ENCODE results near the gene ARHGEF12.

DNA sequence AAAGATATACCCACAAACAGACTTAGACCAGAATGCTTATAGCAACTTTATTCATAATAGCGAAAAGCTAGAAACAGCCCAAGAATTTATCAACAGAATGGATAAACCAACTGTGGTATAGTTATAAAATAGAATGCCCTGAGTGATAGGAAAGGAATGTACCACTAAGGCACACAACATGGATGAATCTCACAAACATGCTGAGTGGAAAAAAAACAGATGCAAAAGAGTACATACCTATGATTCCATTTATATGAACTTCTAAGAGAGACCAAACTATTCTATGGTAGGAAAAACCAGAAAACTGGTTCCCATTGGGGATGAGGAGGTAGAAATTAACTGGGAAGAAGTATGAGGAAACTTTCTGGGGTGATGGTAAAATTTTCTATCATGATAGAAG, 134.9 kb downstream of the ARHGEF12 start:
- TF ChIP-seq SUZ12 (IDR thresholded peaks at IDR 0.05) (no peak), ELF4 (IDR thresholded peaks at IDR 0.05) (no peak), FOXA1 (IDR thresholded peaks at IDR 0.05) (no peak), BHLHE40 (IDR thresholded peaks at IDR 0.05; ENCODE audit: borderline replicate concordance) (no peak), TARDBP (IDR thresholded peaks at IDR 0.05) (no peak), CTBP1 (IDR thresholded peaks at IDR 0.05; ENCODE audit: borderline replicate concordance) (no peak), SP1 (IDR thresholded peaks at IDR 0.05) (no peak), ZNF384 (IDR thresholded peaks at IDR 0.05) (no peak), FOXK2 (IDR thresholded peaks at IDR 0.05) (no peak), LEF1 (IDR thresholded peaks at IDR 0.05; ENCODE audit: borderline replicate concordance) (no peak), FOXM1 (IDR thresholded peaks at IDR 0.05; ENCODE audit: borderline replicate concordance) (no peak), NFRKB (IDR thresholded peaks at IDR 0.05) (no peak), L3MBTL2 (conservative IDR thresholded peaks at IDR 0.05) (no peak), ARNT (IDR thresholded peaks at IDR 0.05) (no peak)
